ENCODE measurements around the gene KERA.
"Not testable (repeated sequence)": the region's sequence is repeated elsewhere in the genome, so short reads cannot be mapped to it uniquely, and the experiment has no call there.

KERA gene, protein sequence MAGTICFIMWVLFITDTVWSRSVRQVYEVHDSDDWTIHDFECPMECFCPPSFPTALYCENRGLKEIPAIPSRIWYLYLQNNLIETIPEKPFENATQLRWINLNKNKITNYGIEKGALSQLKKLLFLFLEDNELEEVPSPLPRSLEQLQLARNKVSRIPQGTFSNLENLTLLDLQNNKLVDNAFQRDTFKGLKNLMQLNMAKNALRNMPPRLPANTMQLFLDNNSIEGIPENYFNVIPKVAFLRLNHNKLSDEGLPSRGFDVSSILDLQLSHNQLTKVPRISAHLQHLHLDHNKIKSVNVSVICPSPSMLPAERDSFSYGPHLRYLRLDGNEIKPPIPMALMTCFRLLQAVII

GRCh38 chr12:91057368-91058165, at the start of gene KERA:
Gene KERA (minus strand): TSS chr12:91058024. CDS start chr12:91056281, 1,743 bp downstream.
- DNase-seq (ENCODE audit: low spot score), result no peak

- no peak for DNase-seq (ENCODE audit: low spot score)
Measured at GRCh38 chr12:91106283-91106682, 48.5 kb upstream of the KERA start.

DNA sequence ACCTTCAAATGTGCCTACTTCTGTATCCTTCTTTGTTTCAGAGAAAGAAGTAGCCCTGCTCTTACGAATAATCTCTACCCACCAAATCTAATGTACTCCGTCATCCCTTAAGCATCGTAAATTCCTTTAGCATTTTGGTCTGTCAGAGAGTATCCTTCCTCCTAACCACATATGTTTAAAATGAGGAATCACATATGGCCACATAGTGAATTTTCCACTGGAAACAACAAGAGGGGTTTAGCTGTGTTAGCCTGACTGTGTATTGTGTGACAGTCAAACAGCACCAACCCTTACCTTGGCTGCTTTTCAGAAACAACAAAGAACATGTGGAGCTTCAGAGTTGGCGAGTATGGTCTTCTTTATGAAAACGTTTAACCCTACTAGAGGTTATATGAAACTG, 48.0 kb upstream of the KERA start:
- DNase-seq (ENCODE audit: low spot score), result no peak

- DNase-seq (ENCODE audit: low spot score), result no peak
Measured at GRCh38 chr12:91104812-91105466, 47.1 kb upstream of the KERA start.

DNA sequence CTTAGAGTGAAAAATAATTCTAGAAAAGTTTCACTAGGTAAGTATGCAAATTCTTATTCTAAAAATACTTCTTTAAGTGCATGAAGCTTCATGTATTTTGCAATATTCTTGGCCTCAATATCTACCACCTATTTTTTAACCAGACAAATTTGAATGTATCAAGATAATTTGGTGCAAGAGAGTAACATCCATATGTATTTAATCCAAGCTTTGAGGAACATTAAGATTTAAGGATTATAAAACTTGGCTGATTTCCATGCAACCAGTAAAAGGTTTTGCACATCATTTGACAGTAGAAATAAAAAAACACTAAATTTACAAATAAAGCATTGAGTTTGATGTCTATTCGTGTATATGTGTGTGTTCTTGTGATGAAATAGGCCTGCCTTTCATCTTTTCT, 45.8 kb upstream of the KERA start:
- no peak for DNase-seq (ENCODE audit: low spot score)

DNA sequence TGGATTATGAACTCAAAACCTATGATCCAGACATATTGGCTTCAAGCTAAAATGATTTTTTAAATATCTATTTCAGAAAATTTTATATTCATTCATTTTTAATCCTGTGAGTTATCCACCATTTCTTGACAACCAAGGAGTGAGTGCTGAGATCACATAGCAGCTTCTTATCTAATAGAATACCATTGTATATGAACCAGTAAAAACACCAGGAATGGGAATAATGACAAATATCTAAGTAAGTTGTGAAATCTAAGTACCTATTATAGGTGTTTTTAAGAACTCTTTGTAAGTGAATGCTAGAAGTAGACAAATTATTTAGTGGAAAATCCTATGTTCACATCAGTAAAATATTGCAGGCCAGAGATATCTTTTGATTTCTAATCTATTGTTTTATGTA, 45.3 kb upstream of the KERA start:
- DNase-seq (ENCODE audit: low spot score), result no peak

DNA sequence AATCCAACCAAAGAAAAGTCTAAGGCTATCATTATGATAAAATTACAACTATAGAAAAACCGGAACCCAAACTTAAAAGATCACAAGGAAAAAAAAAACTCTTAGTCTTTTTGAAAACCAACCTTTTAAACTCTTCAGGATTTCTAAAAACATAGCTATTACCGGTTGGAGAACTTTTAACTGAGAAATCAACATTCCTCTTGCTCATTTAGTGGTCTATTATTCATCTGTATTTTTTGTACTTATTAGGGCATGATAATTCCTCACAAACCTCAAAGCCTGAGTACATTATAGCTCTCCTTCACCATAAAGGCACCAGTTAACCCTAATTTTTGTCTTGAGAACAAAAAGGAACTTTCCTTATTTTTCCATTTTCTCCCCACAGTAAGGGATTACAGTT, 43.1 kb upstream of the KERA start:
- DNase-seq (ENCODE audit: low spot score), result no peak

GRCh38 chr12:91099836-91100235, 42.0 kb upstream of the KERA start:
- no peak for DNase-seq (ENCODE audit: low spot score)

DNA sequence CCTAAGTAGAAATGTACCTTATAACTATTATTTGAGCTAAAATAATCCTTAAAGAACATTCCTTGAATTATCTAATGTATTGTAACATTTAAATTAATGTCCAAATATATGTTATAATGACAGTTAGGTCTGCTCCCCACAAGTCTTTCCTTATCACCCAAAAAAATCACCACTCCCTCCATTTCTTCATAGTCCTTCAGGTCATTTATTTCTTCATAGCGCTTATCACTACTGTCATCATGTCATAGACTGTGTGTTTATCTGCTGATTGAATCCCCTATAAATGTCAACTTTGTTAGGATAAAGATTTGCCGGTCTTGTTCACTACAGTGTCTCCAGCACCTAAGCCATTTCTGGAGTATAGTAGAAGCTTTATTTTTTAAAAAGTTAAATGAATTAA, 41.5 kb upstream of the KERA start:
- DNase-seq (ENCODE audit: low spot score), result no peak

DNA sequence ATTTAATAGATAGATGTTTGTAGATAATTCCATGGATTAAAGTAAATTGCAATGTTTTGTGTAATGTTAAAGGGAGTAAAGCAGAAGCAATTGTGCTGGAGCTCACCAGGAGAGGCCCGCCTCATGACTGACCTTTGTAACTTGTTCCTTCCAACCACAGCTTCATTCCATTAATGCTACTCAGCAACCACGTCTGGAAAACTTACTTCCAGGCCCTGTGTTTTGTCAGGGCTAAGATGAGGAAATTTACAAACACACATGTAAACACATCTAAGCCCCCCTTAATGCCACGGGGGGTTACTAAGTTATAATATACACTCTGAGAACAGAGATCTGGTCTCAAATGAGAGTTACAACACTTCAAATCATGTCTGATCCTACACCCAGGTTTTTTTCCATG, 41.1 kb upstream of the KERA start:
- DNase-seq (ENCODE audit: low spot score), result no peak

DNA sequence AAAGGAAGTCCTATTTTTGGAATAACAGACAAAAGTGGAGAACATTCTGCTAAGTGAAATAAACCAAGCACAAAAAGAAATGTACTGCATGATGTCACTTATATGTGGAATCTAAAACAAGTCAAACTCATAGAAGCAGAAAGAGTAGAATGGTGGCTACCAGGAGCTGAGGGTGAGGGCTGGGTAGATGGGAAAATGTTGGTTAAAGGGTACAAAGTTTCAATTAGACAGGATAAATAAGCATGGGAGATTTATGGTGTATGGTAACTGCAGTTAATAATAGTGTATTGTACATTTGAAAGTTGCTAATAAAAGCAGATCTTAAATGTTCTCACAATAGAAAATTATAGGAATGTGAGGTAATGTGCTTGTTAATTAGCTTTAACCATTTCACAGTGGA, 40.6 kb upstream of the KERA start:
- no peak for DNase-seq (ENCODE audit: low spot score)

- DNase-seq (ENCODE audit: low spot score), result no peak
Measured at GRCh38 chr12:91094957-91095356, 37.1 kb upstream of the KERA start.

GRCh38 chr12:91094032-91094662, 36.3 kb upstream of the KERA start:
- DNase-seq (ENCODE audit: low spot score), result no peak

GRCh38 chr12:91093341-91093740, 35.5 kb upstream of the KERA start:
- no peak for DNase-seq (ENCODE audit: low spot score)

- no peak for DNase-seq (ENCODE audit: low spot score)
Measured at GRCh38 chr12:91091916-91092715, 34.3 kb upstream of the KERA start.

- not testable (repeated sequence) for DNase-seq (ENCODE audit: low spot score)
Measured at GRCh38 chr12:91089953-91090352, 32.1 kb upstream of the KERA start.

DNA sequence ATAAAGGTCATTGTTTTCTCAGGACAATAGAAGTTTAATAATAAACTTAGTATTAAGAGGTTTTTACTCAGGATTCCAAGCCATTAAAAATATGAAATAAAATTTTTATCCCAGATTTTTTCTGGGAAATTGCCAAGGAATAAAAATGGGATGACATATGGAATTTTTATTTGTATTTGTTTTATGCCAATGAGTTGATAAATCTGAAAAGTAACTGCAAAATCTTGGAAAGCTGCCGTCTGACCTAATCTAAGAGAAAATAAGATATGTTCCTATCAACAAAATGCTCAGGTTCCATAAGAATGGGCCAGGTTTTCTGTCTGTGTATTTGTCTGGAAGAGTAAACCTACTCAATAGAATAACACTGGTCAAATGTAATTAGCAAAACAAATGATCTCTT, 22.2 kb upstream of the KERA start:
- DNase-seq (ENCODE audit: low spot score), result no peak

DNA sequence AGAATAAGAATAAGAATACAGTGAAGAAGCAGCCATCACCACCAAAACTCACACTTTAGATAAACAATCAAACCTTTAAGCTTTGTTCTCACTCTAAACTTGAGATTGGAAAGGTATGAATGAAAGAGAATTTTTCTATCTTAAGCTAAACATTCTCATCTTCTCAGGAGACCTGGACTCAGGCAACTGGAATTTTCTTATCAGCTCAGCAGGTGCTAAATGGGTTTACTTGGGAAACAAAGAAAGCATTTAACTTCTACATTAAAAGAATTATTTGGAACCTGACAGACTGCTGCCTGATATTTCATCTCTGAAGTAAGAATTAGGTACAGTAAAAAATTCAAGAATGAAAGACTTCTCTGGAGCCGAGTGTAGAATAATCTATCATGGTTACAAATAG, 20.7 kb upstream of the KERA start:
- no peak for DNase-seq (ENCODE audit: low spot score)

DNA sequence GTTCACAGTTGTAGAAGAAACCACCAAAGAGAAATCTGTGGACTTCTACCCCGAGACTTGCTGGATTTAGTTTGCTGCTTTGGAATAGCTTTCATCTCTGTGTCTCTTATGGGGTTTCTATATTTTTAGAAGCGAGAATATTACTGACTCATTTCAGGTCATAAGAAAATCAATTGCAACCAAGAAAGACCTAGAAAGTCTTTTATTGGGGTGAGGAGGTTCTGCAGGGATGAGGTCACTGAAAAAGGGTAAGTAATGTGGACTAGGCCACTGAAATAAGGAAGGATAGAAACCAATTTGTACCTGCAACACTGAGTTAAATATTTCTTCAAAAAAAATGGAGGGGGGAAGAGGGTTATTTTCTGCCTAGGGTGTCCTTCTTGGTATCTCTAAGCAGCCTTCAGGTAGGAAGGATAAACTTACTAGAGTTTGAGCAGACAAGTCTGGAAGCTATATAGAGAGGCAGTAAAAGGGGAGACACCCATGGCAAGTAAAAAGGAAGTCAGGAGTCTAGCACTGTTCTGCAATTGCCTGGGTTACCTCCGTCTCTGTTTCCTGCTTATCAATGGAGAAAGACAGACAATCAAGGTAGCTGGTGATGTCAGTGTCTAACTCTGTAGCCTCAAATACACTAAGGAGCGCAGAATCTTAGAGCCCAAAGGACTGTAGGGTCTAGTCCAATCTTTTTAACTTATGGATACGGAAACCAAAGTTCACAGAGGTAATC, 19.6 kb upstream of the KERA start:
- DNase-seq (ENCODE audit: low spot score), result no peak

- DNase-seq (ENCODE audit: low spot score), result no peak
Measured at GRCh38 chr12:91074851-91075250, 17.0 kb upstream of the KERA start.

- no peak for DNase-seq (ENCODE audit: low spot score)
Measured at GRCh38 chr12:91074154-91074709, 16.4 kb upstream of the KERA start.
